Measurements from ENCODE around the gene SLC52A3.
"Not testable (repeated sequence)": the region's sequence is repeated elsewhere in the genome, so short reads cannot be mapped to it uniquely, and the experiment has no call there.

The SLC52A3 gene

DNA sequence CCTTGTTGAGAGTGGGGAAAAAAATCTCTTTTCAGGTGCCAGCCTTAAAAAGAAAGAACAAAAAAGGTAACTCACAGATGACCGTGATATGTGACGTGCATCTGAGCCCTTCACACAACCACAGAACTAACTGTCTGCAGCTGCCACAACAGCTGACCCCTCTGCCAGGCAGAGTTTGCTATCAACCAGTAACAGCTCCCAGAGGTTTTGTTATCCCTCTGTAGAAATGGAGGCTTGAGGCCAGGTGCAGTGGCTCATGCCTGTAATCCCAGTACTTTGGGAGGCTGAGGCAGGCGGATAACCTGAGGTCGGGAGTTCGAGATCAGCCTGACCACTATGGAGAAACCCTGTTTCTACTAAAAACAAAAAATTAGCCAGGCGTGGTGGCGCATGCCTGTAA lies 42.8 kb downstream of the SLC52A3 start:
- no peak for DNase-seq

DNA sequence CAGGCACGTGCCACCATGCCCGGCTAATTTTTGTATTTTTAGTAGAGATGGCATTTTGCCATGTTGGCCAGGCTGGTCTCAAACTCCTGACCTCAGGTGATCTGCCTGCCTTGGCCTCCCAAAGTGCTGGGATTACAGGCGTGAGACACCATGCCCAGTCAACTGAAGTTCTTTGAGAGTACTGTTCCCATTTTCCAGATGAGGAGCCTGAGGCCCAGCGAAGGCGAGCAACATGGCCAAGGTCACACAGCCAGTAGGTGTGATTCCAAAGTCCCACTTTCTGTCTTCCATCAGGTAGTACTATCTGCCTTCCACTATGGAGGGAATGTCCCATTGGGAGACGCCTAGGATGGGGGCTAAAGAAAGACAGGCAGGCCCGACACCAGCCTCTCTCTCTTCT lies 43.5 kb downstream of the SLC52A3 start:
- not testable (repeated sequence) for DNase-seq

GRCh38 chr20:723756-724155 lies 44.5 kb downstream of the SLC52A3 start:
- DNase-seq = no peak

GRCh38 chr20:722822-723644 lies 45.3 kb downstream of the SLC52A3 start:
- DNase-seq = no peak

DNA sequence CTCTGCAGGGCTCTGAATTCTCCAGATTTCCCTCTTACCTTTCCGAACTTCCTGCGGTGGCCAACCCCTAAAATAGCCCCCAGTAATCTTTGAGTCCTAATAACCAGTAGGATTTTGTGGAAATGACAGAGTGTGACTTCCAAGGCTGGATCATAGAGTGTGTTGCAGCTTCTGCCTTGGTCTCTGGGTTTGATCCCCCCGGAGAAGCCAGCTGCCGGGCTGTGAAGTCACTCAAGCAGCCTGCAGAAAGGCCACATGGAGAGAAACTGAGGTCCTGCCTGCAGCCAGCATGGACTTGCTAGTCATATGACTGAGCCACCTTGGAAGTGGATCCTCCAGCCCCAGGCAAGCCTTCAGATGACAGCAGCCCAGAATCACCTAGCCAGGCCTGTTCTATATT lies 46.4 kb downstream of the SLC52A3 start:
- DNase-seq = no peak

DNA sequence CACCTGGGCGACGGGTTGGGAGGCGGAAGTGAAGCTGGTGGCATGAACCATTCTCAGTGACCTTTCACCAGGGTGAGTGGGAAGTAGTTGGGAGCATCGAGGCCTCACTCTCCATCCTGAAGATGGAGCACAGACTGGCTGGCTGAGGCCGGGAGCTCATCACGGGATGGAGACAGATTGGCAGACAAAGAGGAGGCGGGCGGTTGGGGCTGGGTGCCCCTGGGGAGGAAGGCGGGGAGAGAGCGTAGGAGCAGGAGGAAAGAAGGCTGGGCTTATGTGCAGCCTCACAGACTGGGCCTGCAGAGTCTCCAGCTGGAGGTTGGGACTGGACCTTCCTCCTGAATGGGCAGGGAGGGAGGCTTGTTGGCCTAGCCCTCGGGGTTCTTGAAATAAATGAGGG lies 48.5 kb downstream of the SLC52A3 start:
- DNase-seq = no peak

- no peak for DNase-seq
These were observed 49.2 kb downstream of the SLC52A3 start for GRCh38 chr20:719068-719467.

- DNase-seq = no peak
These were observed 50.5 kb downstream of the SLC52A3 start for GRCh38 chr20:717832-718231.

- no peak for DNase-seq
These were observed 51.0 kb downstream of the SLC52A3 start for GRCh38 chr20:717271-717670.

- no peak for DNase-seq
These were observed 53.8 kb downstream of the SLC52A3 start for GRCh38 chr20:714453-714852.

- DNase-seq = no peak
These were observed 56.7 kb downstream of the SLC52A3 start for GRCh38 chr20:711576-711975.

DNA sequence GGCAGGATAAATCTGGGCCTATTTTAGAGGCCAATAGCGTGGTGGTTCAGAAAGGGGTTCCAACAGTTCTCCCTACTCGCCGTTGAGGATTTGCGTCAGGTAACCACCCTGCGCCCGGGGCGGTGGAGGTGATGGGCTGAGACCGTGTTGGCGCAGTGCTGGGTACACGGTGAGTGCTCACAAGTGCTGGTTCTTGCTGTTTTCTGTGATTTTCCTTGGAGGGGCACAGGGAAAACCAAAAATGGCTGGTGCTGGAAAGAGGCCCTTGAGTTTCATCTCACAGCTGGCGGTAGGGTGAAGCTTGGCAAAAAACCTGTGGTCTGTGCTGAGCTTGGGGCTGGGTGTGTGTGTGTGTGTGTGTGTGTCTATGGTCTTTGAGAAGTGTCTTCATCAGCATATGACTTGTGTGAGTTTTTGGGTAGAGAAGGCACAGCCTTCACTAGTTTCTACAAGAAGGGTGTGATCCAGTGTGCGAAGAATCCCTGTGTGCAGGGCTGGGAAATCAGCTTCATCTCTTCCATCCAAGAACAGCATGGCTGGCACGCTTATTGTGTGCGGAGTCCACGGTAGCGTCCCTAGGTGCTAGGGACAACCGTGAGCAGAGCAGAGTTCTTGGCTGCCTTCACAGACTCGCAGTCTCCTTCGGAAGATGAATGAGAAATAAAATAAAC lies 57.4 kb downstream of the SLC52A3 start:
- DNase-seq = no peak

Data from activated CD8-positive, alpha-beta memory T cell treated with anti-CD3 and anti-CD28 coated beads for 24 hours (primary cell).